Astrocyte of the spinal cord (primary cell): ENCODE data around the gene TENM4.

Experiments
- DNase-seq: peaks from one replicate; pipeline ENCODE4 v3.0.0; 2011; ENCODE audit warnings: low read depth, low spot score
- H3K4me3 ChIP-seq: 2 replicates; pipeline ENCODE4 v1.5.1; 2011; ENCODE audit warnings: low read depth, mild to moderate bottlenecking, low read length, moderate library complexity
- CTCF ChIP-seq: IDR thresholded peaks from 2 replicates; pipeline ENCODE4 v1.5.1; 2012; ENCODE audit warnings: low read depth, mild to moderate bottlenecking, low read length, inconsistent platforms
- in situ Hi-C: cut with HindIII; loops from 2 replicates; pipeline ENCODE4 v1.10.0; 2017; ENCODE audit warnings: low sequenced_read_pairs

Gene TENM4

GRCh38 chr11:78822931-78823423 lies 617.9 kb downstream of the TENM4 start:
- in situ Hi-C loops = no loop called here
- H3K4me3 ChIP-seq = no peak overlapping the region
- no peak for TF ChIP-seq CTCF
- DNase-seq = no peak

GRCh38 chr11:78821371-78822306 lies 619.2 kb downstream of the TENM4 start:
- in situ Hi-C loops = no loop called here
- no peak for DNase-seq
- TF ChIP-seq CTCF = no peak
- H3K4me3 ChIP-seq = no peak overlapping the region

GRCh38 chr11:78820741-78821140 lies 620.1 kb downstream of the TENM4 start:
- in situ Hi-C loops = no loop called here
- no peak for DNase-seq
- TF ChIP-seq CTCF = no peak
- H3K4me3 ChIP-seq = no peak overlapping the region

- DNase-seq = no peak
- in situ Hi-C loops = no loop called here
- no peak for TF ChIP-seq CTCF
- H3K4me3 ChIP-seq = no peak overlapping the region
Observed at GRCh38 chr11:78818201-78818600, 622.6 kb downstream of the TENM4 start.

GRCh38 chr11:78815831-78816230 lies 625.0 kb downstream of the TENM4 start:
- no peak overlapping the region for H3K4me3 ChIP-seq
- DNase-seq = no peak
- no peak for TF ChIP-seq CTCF
- in situ Hi-C loops = no loop called here

GRCh38 chr11:78812513-78813293 lies 628.1 kb downstream of the TENM4 start:
- in situ Hi-C loops = no loop called here
- DNase-seq = no peak
- no peak overlapping the region for H3K4me3 ChIP-seq
- TF ChIP-seq CTCF = no peak
